IMR-90 (cell line): Measurements from ENCODE around the gene RFX5. TPM values are rescaled to one million over a fixed set of nuclear protein-coding genes. Genes with fewer than 3 reads are reported as not detected.

Experiments
- ATAC-seq: fragments of 200-7000 bp; cut with Tn5 transposase; 2 replicates; pipeline ENCODE4 v1.9.1; 2020; ENCODE audit warnings: low read depth, mild to moderate bottlenecking, moderate library complexity
- BruUV-seq: library from RNA; stranded (reverse); fragments of 400-500 nt; replicated peaks from 2 replicates; lab custom pipeline; 2021; lab: Mats Ljungman, UMichigan
- CTCF ChIA-PET: fragments of 300-600 bp; formaldehyde crosslinking; extraction: SDS; loops from one replicate; lab custom pipeline; 2021; ENCODE audit warnings: antibody characterized with exemption; lab: Yijun Ruan, JAX
- POLR2A ChIA-PET: fragments of 300-600 bp; sonication (Branson Sonifier 250); formaldehyde crosslinking; loops from one replicate; lab custom pipeline; 2022; ENCODE audit warnings: antibody characterized with exemption; ENCODE audit not compliant: unreplicated experiment; lab: Charles Lee
- DNase-seq: peaks from one replicate; pipeline ENCODE4 v3.0.0; 2013
- H2AFZ ChIP-seq: replicated peaks from 2 replicates; pipeline ENCODE3; 2013; ENCODE audit warnings: low read length, mild to moderate bottlenecking; ENCODE audit not compliant: poor library complexity
- H2AK5ac ChIP-seq: 2 replicates; pipeline ENCODE4 v1.6.1; 2013; ENCODE audit warnings: low read depth, low read length, inconsistent platforms
- H2AK9ac ChIP-seq: replicated peaks from 2 replicates; pipeline ENCODE3; 2013; ENCODE audit warnings: mild to moderate bottlenecking, low read depth, low read length, moderate library complexity; ENCODE audit not compliant: poor library complexity
- H2BK120ac ChIP-seq: 2 replicates; pipeline ENCODE4 v1.6.1; 2013; ENCODE audit warnings: low read depth, low read length, inconsistent platforms
- H2BK15ac ChIP-seq: 3 replicates; pipeline ENCODE4 v1.6.1; 2013; ENCODE audit warnings: low read depth, low read length, inconsistent platforms
- H2BK20ac ChIP-seq: 2 replicates; pipeline ENCODE4 v1.6.1; 2013; ENCODE audit warnings: low read depth, mild to moderate bottlenecking, inconsistent platforms, low read length, moderate library complexity
- H2BK5ac ChIP-seq: 2 replicates; pipeline ENCODE4 v1.6.1; 2013; ENCODE audit warnings: mild to moderate bottlenecking, low read depth, low read length, inconsistent platforms; ENCODE audit not compliant: poor library complexity, severe bottlenecking
- H3K14ac ChIP-seq: replicated peaks from 2 replicates; pipeline ENCODE4 v1.6.1; 2013; ENCODE audit warnings: low read depth, low read length, inconsistent platforms
- H3K18ac ChIP-seq: 2 replicates; pipeline ENCODE4 v1.6.1; 2013; ENCODE audit warnings: low read depth, low read length, control low read depth
- H3K23ac ChIP-seq: 2 replicates; pipeline ENCODE4 v1.6.1; 2013; ENCODE audit warnings: low read depth, low read length, inconsistent platforms
- H3K27ac ChIP-seq: 2 replicates; pipeline ENCODE4 v1.5.1; 2013; ENCODE audit warnings: mild to moderate bottlenecking, control low read depth, low read length; ENCODE audit not compliant: insufficient read depth
- H3K27me3 ChIP-seq: 2 replicates; pipeline ENCODE4 v1.6.1; 2013; ENCODE audit warnings: low read length; ENCODE audit not compliant: control insufficient read depth, insufficient read depth
- H3K36me3 ChIP-seq: 2 replicates; pipeline ENCODE4 v1.6.1; 2013; ENCODE audit warnings: low read length, mixed read lengths; ENCODE audit not compliant: control insufficient read depth, insufficient read depth
- H3K4ac ChIP-seq: 2 replicates; pipeline ENCODE4 v1.6.1; 2013; ENCODE audit warnings: low read depth, low read length, inconsistent platforms
- H3K4me1 ChIP-seq: 2 replicates; pipeline ENCODE4 v1.6.1; 2013; ENCODE audit warnings: low read length, mixed read lengths; ENCODE audit not compliant: control insufficient read depth, insufficient read depth
- H3K4me2 ChIP-seq: 2 replicates; pipeline ENCODE4 v1.6.1; 2013; ENCODE audit warnings: low read depth, mild to moderate bottlenecking, control low read depth, low read length, moderate library complexity
- H3K4me3 ChIP-seq: 2 replicates; pipeline ENCODE4 v1.5.1; 2013; ENCODE audit warnings: low read depth, mild to moderate bottlenecking, control low read depth, low read length, moderate library complexity; ENCODE audit not compliant: insufficient read depth
- H3K56ac ChIP-seq: 2 replicates; pipeline ENCODE4 v1.6.1; 2013; ENCODE audit warnings: low read length, inconsistent platforms; ENCODE audit not compliant: insufficient read depth; ENCODE audit errors: extremely low read depth
- H3K79me1 ChIP-seq, 2 experiments: 2 replicates each; pipeline ENCODE4 v1.6.1; 2013; ENCODE audit warnings: low read length in 2 of 2, inconsistent platforms in 1 of 2, low read depth in 1 of 2
- H3K9ac ChIP-seq: 2 replicates; pipeline ENCODE4 v1.6.1; 2013; ENCODE audit warnings: low read depth, low read length, control low read depth
- H3K9me1 ChIP-seq: 2 replicates; pipeline ENCODE4 v1.6.1; 2013; ENCODE audit warnings: low read length, inconsistent platforms; ENCODE audit not compliant: insufficient read depth
- H3K9me3 ChIP-seq: 2 replicates; pipeline ENCODE4 v1.6.1; 2013; ENCODE audit warnings: low read length; ENCODE audit not compliant: control insufficient read depth, insufficient read depth
- H4K20me1 ChIP-seq: 2 replicates; pipeline ENCODE4 v1.6.1; 2013; ENCODE audit warnings: low read length, inconsistent platforms; ENCODE audit not compliant: insufficient read depth
- H4K5ac ChIP-seq: 2 replicates; pipeline ENCODE4 v1.6.1; 2013; ENCODE audit warnings: mild to moderate bottlenecking, low read depth, low read length, control low read depth
- H4K8ac ChIP-seq, 2 experiments: 2 replicates each; pipeline ENCODE4 v1.6.1; 2013; ENCODE audit warnings: low read depth in 2 of 2, low read length in 2 of 2, control low read depth in 1 of 2, inconsistent platforms in 1 of 2
- H4K91ac ChIP-seq: 2 replicates; pipeline ENCODE4 v1.6.1; 2013; ENCODE audit warnings: low read depth, low read length, inconsistent platforms; ENCODE audit not compliant: insufficient read depth
- CEBPB ChIP-seq: IDR thresholded peaks from 2 replicates; pipeline ENCODE4 v1.6.1; 2012; ENCODE audit warnings: low read depth, low read length, improper control_type of control experiment
- FOS ChIP-seq: fragments of 150-350 bp; IDR thresholded peaks from 2 replicates; pipeline ENCODE4 v1.6.1; 2016; ENCODE audit warnings: low read depth, low read length
- MXI1 ChIP-seq: IDR thresholded peaks from 2 replicates; pipeline ENCODE4 v1.6.1; 2012; ENCODE audit warnings: low read depth, mild to moderate bottlenecking, low read length, moderate library complexity, borderline replicate concordance
- SMC3 ChIP-seq: fragments of 150-350 bp; IDR thresholded peaks from 2 replicates; pipeline ENCODE4 v1.6.1; 2016; ENCODE audit warnings: low read depth, mild to moderate bottlenecking, antibody characterized with exemption, low read length, moderate library complexity
- WGBS, 2 experiments: methylation state at CpG; one replicate each; pipeline versions ENCODE4 v1.1.5 to v1.1.7; 2013; ENCODE audit warnings: missing lambda C conversion rate in 2 of 2; ENCODE audit not compliant: insufficient read length in 1 of 2; ENCODE audit errors: extremely low coverage in 2 of 2; 5-methylcytosine and 5-hydroxymethylcytosine counted together
- dilution Hi-C: fragments of 300-500 bp; cut with HindIII; formaldehyde crosslinking; loops from one replicate; pipeline ENCODE4 v1.14.3; 2018; ENCODE audit warnings: low sequenced_read_pairs; ENCODE audit not compliant: unreplicated experiment
- in situ Hi-C: fragments of 300-500 bp; cut with MboI; formaldehyde crosslinking; loops from 3 replicates; pipeline ENCODE4 v1.14.3; 2019; ENCODE audit warnings: low sequenced_read_pairs, inconsistent platforms, mixed read lengths
- intact Hi-C: fragments of 100-400 bp; cut with micrococcal nuclease; formaldehyde crosslinking; loops from 2 replicates; pipeline ENCODE4 v1.10.0; 2022
- polyA plus RNA-seq, 3 experiments: library from polyadenylated mRNA; depleted of rRNA; stranded (reverse); fragments of >200 nt; gene quantifications; 2 replicates each; pipeline ENCODE4 v1.2.3, GENCODE V29; 2012; ENCODE audit warnings: low replicate concordance in 1 of 3
- total RNA-seq: library from RNA; depleted of rRNA; stranded (reverse); fragments of >200 nt; gene quantifications from 2 replicates; pipeline ENCODE4 v1.2.3, GENCODE V29; 2012

Gene RFX5
- total and polyA plus RNA-seq, 2 of the 4 experiments (the other 2 are of a cell fraction) = 29.3 to 44.4 TPM

GRCh38 chr1:151362308-151363155, 15.5 kb upstream of the RFX5 start:
- Histone ChIP-seq H3K9me3 (peaks cover 9% of the 10 kb centered on the region), H3K9ac (no peak overlapping the region), H2BK15ac (no peak overlapping the region), H3K14ac (no peak overlapping the region), H3K27me3 (no peaks in the 10 kb centered on the region), H3K4me2 (no peak overlapping the region), H3K79me1 (no peaks in the 10 kb centered on the region), H4K8ac (no peak overlapping the region), H3K23ac (no peak overlapping the region), H2BK120ac (no peak overlapping the region), H2AK9ac (no peak overlapping the region), H4K5ac (no peak overlapping the region), H2AFZ (no peak overlapping the region), H3K4me3 (no peak overlapping the region), H3K4ac (no peak overlapping the region), H3K18ac (no peak overlapping the region), H4K20me1 (no peaks in the 10 kb centered on the region), H3K56ac (no peak overlapping the region), H2AK5ac (no peak overlapping the region), H3K36me3 (peaks cover 39% of the 10 kb centered on the region), H4K91ac (no peak overlapping the region), H3K4me1 (no peaks in the 10 kb centered on the region), H3K9me1 (peaks cover 5% of the 10 kb centered on the region; the same call in 1 of the 2 replicates), H2BK5ac (no peak overlapping the region), H2BK20ac (no peak overlapping the region), H3K27ac (no peak overlapping the region)
- CTCF ChIA-PET = no interaction called here
- intact Hi-C loops = no loop called here
- dilution Hi-C loops = no loop called here
- DNase-seq = no peak
- in situ Hi-C loops = no loop called here
- POLR2A ChIA-PET = no interaction called here
- no TSS peak for BruUV-seq
- no peak for ATAC-seq
- WGBS, 2 experiments = no CpG with 5 or more reads among the region's 3 CpGs
- no peak for TF ChIP-seq SMC3
- no peak for TF ChIP-seq MXI1
- no peak for TF ChIP-seq CEBPB
- TF ChIP-seq FOS = no peak
